ENCODE results near the gene BTBD16.

The BTBD16 gene

GRCh38 chr10:122248356-122249302 lies 22.5 kb upstream of the BTBD16 start:
- no peak for DNase-seq

- no peak for DNase-seq
Measured at GRCh38 chr10:122249303-122249850, 21.7 kb upstream of the BTBD16 start.

GRCh38 chr10:122249991-122250750 lies 20.9 kb upstream of the BTBD16 start:
- no peak for DNase-seq

- no peak for DNase-seq
Measured at GRCh38 chr10:122251459-122252255, 19.4 kb upstream of the BTBD16 start.

- DNase-seq, result no peak
Measured at GRCh38 chr10:122252805-122253204, 18.3 kb upstream of the BTBD16 start.

GRCh38 chr10:122253605-122254004 lies 17.5 kb upstream of the BTBD16 start:
- no peak for DNase-seq

GRCh38 chr10:122254831-122255230 lies 16.3 kb upstream of the BTBD16 start:
- no peak for DNase-seq

GRCh38 chr10:122255509-122256301 lies 15.4 kb upstream of the BTBD16 start:
- no peak for DNase-seq

- no peak for DNase-seq
Measured at GRCh38 chr10:122257041-122257440, 14.1 kb upstream of the BTBD16 start.

- no peak for DNase-seq
Measured at GRCh38 chr10:122258136-122259074, 12.7 kb upstream of the BTBD16 start.

- DNase-seq, result no peak
Measured at GRCh38 chr10:122259075-122259466, 12.0 kb upstream of the BTBD16 start.

GRCh38 chr10:122261584-122261983 lies 9.5 kb upstream of the BTBD16 start:
- no peak for DNase-seq

GRCh38 chr10:122263971-122264370 lies 7.1 kb upstream of the BTBD16 start:
- no peak for DNase-seq

- DNase-seq, result no peak
Measured at GRCh38 chr10:122264436-122264835, 6.7 kb upstream of the BTBD16 start.

GRCh38 chr10:122264931-122265330 lies 6.2 kb upstream of the BTBD16 start:
- DNase-seq, result no peak

GRCh38 chr10:122265896-122266295 lies 5.2 kb upstream of the BTBD16 start:
- DNase-seq, result no peak

- peak; percentile 9 for DNase-seq
Measured at GRCh38 chr10:122267849-122268737, 3.0 kb upstream of the BTBD16 start.

- DNase-seq, result no peak
Measured at GRCh38 chr10:122269059-122269687, 1.9 kb upstream of the BTBD16 start.

- no peak for DNase-seq
Measured at GRCh38 chr10:122273966-122274545, 3.0 kb downstream of the BTBD16 start.

All from SHP77 treated with DMSO at 0.1 percent for 48 hours (cell line).